GM21423 (cell line): Measurements from ENCODE around the gene RXFP2.

ENCODE experiments used
- ATAC-seq: cut with Tn5 transposase; IDR thresholded peaks from one replicate; pipeline ENCODE4 v1.9.1; 2021; ENCODE audit warnings: mild to moderate bottlenecking, moderate library complexity; ENCODE audit not compliant: unreplicated experiment

The RXFP2 gene

GRCh38 chr13:31739226-31739625 lies at the start of gene RXFP2:
Gene RXFP2 (plus strand): TSS chr13:31739526. CDS start chr13:31739613, 87 bp downstream.
- no peak for ATAC-seq

- no peak for ATAC-seq
Measured at GRCh38 chr13:31697290-31697689, 42.0 kb upstream of the RXFP2 start.

- ATAC-seq = no peak
Measured at GRCh38 chr13:31699650-31700049, 39.7 kb upstream of the RXFP2 start.

- ATAC-seq = no peak
Measured at GRCh38 chr13:31703780-31704179, 35.5 kb upstream of the RXFP2 start.

GRCh38 chr13:31706105-31706504 lies 33.2 kb upstream of the RXFP2 start:
- no peak for ATAC-seq

GRCh38 chr13:31717583-31717982 lies 21.7 kb upstream of the RXFP2 start:
- ATAC-seq = no peak

GRCh38 chr13:31719214-31719613 lies 20.1 kb upstream of the RXFP2 start:
- ATAC-seq = no peak

GRCh38 chr13:31722673-31723072 lies 16.7 kb upstream of the RXFP2 start:
- no peak for ATAC-seq

GRCh38 chr13:31725841-31726240 lies 13.5 kb upstream of the RXFP2 start:
- no peak for ATAC-seq

- ATAC-seq = no peak
Measured at GRCh38 chr13:31731921-31732320, 7.4 kb upstream of the RXFP2 start.

GRCh38 chr13:31733066-31733465 lies 6.3 kb upstream of the RXFP2 start:
- ATAC-seq = no peak

GRCh38 chr13:31733647-31734046 lies 5.7 kb upstream of the RXFP2 start:
- ATAC-seq = no peak

GRCh38 chr13:31742097-31742734 lies 2.9 kb downstream of the RXFP2 start:
- no peak for ATAC-seq

- ATAC-seq = no peak
Measured at GRCh38 chr13:31747291-31747690, 8.0 kb downstream of the RXFP2 start.

- ATAC-seq = no peak
Measured at GRCh38 chr13:31747966-31748365, 8.6 kb downstream of the RXFP2 start.

- ATAC-seq = no peak
Measured at GRCh38 chr13:31749929-31750328, 10.6 kb downstream of the RXFP2 start.

GRCh38 chr13:31755211-31755610 lies 15.9 kb downstream of the RXFP2 start:
- ATAC-seq = no peak

- ATAC-seq = no peak
Measured at GRCh38 chr13:31755803-31756212, 16.5 kb downstream of the RXFP2 start.

- no peak for ATAC-seq
Measured at GRCh38 chr13:31756346-31756745, 17.0 kb downstream of the RXFP2 start.

- ATAC-seq = no peak
Measured at GRCh38 chr13:31761951-31762350, 22.6 kb downstream of the RXFP2 start.

GRCh38 chr13:31764556-31764955 lies 25.2 kb downstream of the RXFP2 start:
- ATAC-seq = no peak

GRCh38 chr13:31765138-31765785 lies 25.9 kb downstream of the RXFP2 start:
- no peak for ATAC-seq
